ENCODE data around the gene TEKT3. TPM values are rescaled to one million over a fixed set of nuclear protein-coding genes. Genes with fewer than 3 reads are reported as not detected.
A peak's percentile ranks its signal among the peaks of the same experiment; 100 is the strongest.

TEKT3 gene
- total RNA-seq, 1 donor from 2014 or later = not detected

- no peak for DNase-seq (ENCODE audit: low read depth in 2 of 2)
These were observed 9.5 kb upstream of the TEKT3 start for GRCh38 chr17:15350777-15351477.

- no peak for DNase-seq (ENCODE audit: low read depth in 2 of 2)
These were observed 7.7 kb upstream of the TEKT3 start for GRCh38 chr17:15349119-15349518.

- DNase-seq (ENCODE audit: low read depth in 2 of 2) = peak in 1 of 2 donors; percentile 20
These were observed 6.6 kb upstream of the TEKT3 start for GRCh38 chr17:15348021-15348420.

- DNase-seq (ENCODE audit: low read depth in 2 of 2) = no peak
These were observed 4.7 kb upstream of the TEKT3 start for GRCh38 chr17:15346066-15346595.

- no peak for DNase-seq (ENCODE audit: low read depth in 2 of 2)
These were observed 2.4 kb upstream of the TEKT3 start for GRCh38 chr17:15343749-15344148.

- DNase-seq (ENCODE audit: low read depth in 2 of 2) = no peak
These were observed 1.1 kb upstream of the TEKT3 start for GRCh38 chr17:15342460-15342859.

- no peak for DNase-seq (ENCODE audit: low read depth in 2 of 2)
These were observed 569 bp upstream of the TEKT3 start for GRCh38 chr17:15341966-15342365.

- DNase-seq (ENCODE audit: low read depth in 2 of 2) = no peak
These were observed 431 bp downstream of the TEKT3 start for GRCh38 chr17:15340966-15341365.

- DNase-seq (ENCODE audit: low read depth in 2 of 2) = no peak
These were observed 6.0 kb downstream of the TEKT3 start for GRCh38 chr17:15335446-15335845.

GRCh38 chr17:15334266-15334665 lies 7.1 kb downstream of the TEKT3 start:
- no peak for DNase-seq (ENCODE audit: low read depth in 2 of 2)

- DNase-seq (ENCODE audit: low read depth in 2 of 2) = no peak
These were observed 9.1 kb downstream of the TEKT3 start for GRCh38 chr17:15332338-15332737.

GRCh38 chr17:15323131-15323530 lies 18.3 kb downstream of the TEKT3 start:
- no peak for DNase-seq (ENCODE audit: low read depth in 2 of 2)

GRCh38 chr17:15321556-15322251 lies 19.7 kb downstream of the TEKT3 start:
- no peak for DNase-seq (ENCODE audit: low read depth in 2 of 2)

GRCh38 chr17:15319452-15320010 lies 21.9 kb downstream of the TEKT3 start:
- no peak for DNase-seq (ENCODE audit: low read depth in 2 of 2)

- DNase-seq (ENCODE audit: low read depth in 2 of 2) = no peak
These were observed 29.4 kb downstream of the TEKT3 start for GRCh38 chr17:15311996-15312395.

- DNase-seq (ENCODE audit: low read depth in 2 of 2) = no peak
These were observed 31.6 kb downstream of the TEKT3 start for GRCh38 chr17:15309793-15310192.

- no peak for DNase-seq (ENCODE audit: low read depth in 2 of 2)
These were observed 32.2 kb downstream of the TEKT3 start for GRCh38 chr17:15309236-15309635.

GRCh38 chr17:15308758-15309157 lies 32.6 kb downstream of the TEKT3 start:
- DNase-seq (ENCODE audit: low read depth in 2 of 2) = no peak

GRCh38 chr17:15307710-15308111 lies 33.7 kb downstream of the TEKT3 start:
- DNase-seq (ENCODE audit: low read depth in 2 of 2) = no peak

- DNase-seq (ENCODE audit: low read depth in 2 of 2) = no peak
These were observed 37.5 kb downstream of the TEKT3 start for GRCh38 chr17:15303851-15304250.

GRCh38 chr17:15303268-15303667 lies 38.1 kb downstream of the TEKT3 start:
- peak in 1 of 2 donors; percentile 23 for DNase-seq (ENCODE audit: low read depth in 2 of 2)

GRCh38 chr17:15301845-15302244 lies 39.6 kb downstream of the TEKT3 start:
- DNase-seq (ENCODE audit: low read depth in 2 of 2) = no peak

GRCh38 chr17:15298176-15298575 lies 43.2 kb downstream of the TEKT3 start:
- peak in 1 of 2 donors; percentile 62 for DNase-seq (ENCODE audit: low read depth in 2 of 2)
